Measurements from ENCODE around the gene FGGY.

DNA sequence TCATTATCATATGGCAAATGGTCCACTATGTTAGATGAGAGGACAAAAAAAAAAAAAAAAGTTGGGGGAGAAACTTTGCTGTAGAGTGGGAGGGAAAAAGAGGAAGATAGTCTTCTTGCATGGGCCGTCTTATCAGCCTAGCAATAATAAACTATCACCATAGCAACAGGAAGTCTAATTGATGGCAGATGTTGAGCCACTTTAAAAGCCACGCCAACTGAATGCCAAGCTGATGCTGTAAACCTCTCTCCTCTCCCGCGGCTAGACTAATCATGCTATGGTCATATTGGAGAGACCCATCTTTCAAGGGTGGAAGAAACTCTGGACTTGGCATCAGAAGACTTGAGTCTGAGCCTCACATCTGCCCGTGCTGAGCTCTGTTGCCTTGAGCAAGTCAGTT is 395.7 kb downstream of the FGGY start:
- TF ChIP-seq EZH2 (IDR thresholded peaks at IDR 0.05) (no peak), POLR2AphosphoS5 (IDR thresholded peaks at IDR 0.05; ENCODE audit: borderline replicate concordance, low read depth, low read length) (no peak)
